ENCODE data around the gene KAZALD1.

Gene KAZALD1

DNA sequence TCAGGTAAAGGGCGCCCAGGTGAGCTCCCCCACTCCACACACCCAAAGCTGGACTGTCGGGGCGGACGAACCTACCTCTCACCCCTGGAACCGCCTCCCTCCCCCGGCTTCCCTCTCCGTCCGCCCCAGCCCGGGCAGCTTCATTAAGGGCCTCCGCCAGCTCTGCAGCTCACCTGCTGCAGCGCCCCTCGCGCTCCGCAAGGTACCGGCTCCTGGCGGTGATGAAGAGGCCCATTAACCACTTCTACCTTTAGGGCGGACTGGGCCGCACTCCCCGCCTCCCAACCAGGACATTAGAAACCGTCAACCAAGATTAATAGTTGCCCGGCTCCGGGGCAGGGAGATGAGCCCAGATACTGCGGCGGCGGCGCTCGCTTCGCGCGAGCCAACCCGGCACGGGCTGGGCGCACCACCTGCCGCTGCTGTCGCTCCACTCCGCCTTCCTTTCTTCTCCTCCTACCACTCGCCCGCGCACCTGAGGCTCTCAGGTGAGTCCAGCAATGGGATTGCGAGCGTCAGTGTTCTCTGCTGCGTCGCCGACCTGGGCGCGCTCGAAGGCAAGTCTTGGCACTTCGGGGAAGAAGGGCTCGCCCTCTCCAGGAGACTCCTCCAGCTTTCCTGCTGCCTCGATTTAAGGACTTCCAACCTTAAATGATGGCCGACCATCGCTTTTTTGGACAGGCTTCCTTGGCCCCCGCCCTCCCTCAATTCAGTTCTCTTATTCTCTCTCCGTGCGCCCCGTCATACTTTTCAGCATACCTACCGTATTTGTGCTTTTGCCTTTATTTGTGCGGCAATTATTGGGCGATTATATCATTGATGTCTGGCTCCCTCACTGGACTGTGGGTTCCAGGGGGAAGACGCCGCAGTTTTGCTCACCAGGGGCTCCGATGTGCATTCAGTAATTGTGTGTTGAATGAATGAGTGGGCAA, 13.6 kb upstream of the KAZALD1 start:
- no peak for DNase-seq (ENCODE audit: low spot score)

DNA sequence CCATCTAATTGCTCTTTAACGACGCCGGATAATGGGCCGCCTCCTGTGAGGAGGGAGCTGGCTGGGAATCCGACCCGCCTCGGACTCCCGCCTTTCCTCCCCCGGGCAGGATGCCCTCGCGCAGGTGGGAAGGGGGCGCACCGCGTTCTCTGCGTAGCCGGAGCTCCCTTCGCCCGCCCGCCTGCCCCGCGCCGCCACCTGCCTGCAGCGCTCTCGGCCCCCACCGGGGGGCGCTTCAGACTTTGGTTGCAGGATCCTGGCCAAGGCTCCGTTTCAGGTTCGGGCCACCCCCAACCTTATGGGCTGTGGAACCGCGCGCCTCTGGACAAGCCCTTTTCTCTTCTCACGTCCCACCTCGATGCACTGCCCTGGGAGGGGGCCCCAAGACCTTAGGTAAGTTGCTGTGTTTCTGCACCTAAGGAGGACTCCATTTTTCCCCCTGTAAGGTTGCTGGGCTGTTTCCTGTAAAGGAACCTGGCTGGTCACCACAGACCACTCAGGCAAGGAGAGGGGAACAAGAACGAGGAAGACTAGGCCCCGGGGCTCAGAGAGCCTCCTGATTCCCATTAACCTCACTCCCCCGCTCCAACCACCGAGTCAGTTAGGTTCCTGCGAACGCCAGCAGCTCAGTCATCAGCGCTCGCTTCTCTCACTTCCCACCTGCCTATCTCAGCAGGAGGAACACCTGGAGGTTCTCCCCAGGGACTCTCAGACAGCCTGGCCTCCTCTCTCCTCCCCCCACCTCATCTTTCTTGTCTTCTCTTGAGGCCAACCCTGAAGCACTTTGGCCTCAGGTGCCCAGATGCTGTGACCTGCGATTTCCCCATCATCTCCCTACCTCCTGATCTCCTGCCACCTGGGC, 11.3 kb upstream of the KAZALD1 start:
- DNase-seq (ENCODE audit: low spot score) = peak; percentile 81

DNA sequence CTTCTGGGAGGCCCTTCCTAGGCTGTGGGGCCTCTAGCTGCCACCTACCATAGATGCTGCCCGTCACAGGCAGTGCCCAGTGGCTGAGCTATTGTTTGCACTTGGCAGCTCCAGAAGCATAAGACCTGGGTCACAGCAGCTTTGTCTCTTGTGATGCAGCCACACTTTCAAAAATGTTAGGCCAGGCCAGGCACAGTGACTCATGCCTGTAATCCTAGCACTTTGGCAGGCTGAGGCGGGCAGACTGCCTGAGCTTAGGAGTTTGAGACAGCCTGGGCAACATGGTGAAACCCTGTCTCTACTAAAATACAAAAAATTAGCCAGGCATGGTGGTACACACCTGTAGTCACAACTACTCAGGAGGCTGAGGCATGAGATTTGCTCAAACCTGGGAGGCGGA, 9.5 kb upstream of the KAZALD1 start:
- no peak for DNase-seq (ENCODE audit: low spot score)

DNA sequence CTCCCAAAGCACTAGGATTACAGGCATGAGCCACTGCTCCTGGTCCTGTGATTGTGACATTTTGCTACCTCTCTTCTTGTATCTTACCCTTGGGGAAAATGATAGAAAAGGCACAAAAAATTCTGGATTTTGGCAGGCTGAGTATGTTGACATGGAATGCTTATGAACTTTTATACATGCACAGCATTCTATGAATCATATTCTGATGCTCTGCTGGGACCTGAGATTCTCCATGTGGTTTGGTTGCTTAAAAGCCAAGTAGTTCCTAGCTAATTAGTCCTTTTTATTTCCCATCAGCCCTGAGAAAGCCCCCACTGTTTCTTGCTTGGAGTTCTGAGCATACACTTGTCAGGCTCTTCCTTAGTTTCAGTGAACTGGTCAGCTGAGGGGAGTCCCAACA, 8.3 kb upstream of the KAZALD1 start:
- DNase-seq (ENCODE audit: low spot score) = no peak

DNA sequence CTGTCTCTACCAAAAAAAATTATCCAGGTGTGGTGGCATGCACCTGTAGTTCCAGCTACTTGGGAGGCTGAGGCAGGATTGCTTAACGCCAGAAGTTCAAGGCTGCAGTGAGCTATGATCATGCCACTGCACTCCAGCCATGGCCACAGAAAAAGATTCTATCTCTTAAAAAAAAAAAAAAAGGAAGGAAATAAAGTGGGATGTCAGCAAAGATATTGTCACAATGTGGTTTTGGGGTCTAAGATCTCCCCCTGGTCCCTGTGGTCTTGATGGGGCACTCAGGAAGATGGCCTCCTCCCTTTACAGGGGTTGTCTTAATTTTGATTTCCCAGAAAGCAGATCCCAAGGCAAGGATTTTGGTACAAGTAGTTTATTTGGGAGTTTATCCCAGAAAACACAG, 7.4 kb upstream of the KAZALD1 start:
- no peak for DNase-seq (ENCODE audit: low spot score)

DNA sequence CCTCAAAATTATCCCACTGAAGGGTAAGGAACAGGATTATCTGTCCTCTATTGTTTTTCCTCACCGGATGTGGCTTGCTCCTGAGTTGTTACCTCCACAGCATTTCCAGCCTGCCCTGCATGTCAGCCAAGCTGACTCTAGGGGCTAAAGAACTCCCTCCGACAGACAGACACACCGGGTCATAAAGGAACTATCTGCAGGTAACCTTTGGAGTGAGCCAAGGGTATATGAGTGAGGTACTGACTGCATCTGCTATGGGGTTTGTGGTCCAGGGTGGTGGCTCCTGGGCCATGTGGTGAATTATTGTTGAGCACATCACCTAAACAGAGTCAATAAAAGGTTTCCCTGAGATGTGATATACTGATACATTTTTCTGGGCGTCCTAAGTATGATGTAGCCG, 6.9 kb upstream of the KAZALD1 start:
- no peak for DNase-seq (ENCODE audit: low spot score)

DNA sequence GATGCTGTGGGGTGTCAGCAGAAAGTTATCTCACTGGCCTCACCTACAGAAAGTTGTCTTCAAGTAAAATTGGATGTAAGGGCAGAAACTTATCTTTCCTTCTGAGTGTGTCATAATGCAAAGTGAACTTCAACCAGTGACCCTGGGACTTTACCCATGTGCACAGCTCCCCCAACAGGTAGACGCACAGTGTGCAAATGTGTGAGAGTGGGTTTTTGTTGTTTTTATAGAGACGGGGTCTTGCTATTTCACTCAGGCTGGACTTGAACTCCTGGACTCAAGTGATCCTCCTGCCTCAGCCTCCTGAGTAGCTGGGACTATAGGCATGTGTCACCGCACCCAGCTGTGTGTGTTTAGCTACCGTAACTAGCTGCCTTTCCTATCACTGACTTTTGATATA, 6.4 kb upstream of the KAZALD1 start:
- DNase-seq (ENCODE audit: low spot score) = no peak

DNA sequence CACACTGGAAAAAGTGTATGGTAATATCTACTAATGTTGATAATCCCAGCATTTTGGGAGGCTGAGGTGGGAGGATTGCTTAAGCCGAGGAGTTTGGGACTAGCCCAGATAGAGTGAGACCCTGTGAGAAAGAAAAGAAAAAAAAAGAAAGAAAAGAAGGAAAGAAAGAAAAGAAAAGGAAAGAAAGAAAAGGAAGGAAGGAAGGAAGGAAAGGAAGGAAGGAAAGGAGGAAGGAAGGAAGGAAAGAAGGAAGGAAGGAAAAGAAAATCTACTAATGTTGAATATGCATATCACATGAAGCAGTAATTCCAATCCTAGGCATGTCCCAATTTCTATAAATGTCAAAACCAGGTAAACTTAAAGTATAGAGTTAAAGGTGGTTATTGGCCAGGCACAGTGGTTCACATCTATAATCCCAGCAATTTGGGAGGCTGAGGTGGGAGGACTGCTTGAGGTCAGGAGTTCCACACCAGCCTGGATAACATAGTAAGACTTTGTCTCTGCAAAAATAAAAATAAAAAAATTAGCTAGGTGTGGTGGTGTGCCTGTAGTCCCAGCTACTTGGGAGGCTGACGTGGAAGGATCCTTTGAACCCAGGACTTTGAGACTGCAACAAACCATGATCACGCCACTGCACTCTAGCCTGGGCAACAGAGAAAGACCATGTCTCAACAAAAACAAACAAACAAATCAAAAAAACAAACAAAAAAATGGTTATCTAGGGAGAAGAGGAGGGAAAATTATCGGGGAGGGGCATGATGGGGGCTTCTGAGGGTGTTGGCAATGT, 5.2 kb upstream of the KAZALD1 start:
- DNase-seq (ENCODE audit: low spot score) = no peak

DNA sequence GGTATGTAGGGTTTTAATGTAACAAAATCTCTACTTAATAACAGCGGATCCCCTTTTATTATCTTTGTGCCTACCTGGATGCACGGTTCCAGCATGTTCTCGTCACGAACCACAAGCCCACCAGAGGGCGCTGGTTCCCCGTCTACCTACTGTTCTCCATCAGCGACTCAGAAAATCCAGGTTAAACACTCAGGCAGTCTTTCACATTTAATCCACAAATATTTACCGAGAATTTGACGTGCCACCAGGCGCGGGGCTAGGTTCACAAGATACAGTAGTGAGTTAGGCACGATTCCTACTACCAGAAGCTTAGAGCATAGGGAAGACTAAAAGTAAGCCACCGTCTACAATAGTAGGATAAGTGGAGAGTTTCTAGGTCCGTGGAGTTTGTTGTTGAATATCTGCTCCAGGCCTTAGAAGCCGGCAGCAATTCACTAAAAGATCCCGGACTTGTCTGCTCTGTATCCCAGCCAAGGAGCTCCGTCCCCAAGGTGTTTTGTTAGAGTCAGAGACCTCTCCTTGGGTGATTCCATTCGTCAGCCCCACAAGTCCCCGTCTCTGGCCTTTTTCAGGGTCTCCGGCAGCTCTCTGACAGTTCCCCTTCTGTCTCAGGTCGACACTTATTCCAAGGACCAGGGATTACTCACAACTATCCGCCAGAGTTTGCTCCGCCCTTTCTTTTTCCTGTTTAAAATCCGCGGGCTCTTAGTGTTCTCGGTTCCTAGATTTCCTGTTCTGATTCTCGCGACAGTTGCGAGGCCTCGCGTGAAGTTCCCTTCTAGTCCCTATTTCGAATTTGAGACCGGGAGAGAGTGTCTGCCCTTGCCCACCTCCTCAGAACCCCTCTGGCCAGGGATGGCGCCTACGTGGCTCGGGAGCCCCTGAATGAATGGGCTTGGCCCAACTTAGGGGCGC, 1.5 kb upstream of the KAZALD1 start:
- peak; percentile 92 for DNase-seq (ENCODE audit: low spot score)

DNA sequence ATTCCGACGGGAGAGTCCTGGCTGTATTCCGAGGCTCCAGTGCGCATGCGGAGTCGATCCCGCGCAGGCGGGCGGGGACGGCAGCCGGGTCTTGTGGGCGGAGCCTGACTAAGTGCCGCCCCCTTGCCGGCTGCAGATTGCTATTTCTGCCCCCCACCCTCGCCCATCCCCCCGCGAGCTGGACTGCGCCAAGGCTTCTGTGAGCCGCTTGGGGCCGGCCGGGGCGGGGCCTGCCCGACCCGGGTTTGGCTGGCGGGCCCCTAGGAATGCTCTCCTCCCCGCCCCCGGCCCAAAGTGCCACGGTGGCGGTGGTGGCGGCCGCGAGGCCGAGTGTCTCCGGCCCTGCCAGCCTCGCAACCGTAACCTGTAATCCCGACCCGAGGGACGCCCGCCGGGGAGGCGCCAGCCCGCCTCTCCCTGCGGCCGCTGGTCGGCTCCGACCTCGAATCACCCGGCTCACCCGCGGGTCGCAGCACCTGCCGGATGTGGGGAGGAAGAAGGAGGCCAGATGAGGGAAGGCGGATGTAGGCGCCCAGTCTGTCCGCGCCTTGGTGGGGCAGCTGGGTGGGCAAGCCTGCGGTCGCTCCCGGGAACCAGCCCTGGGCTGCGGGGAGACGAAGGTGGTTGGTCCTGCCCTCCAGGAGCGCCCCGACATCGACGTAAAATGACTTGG, 702 bp upstream of the KAZALD1 start:
- peak; percentile 87 for DNase-seq (ENCODE audit: low spot score)

DNA sequence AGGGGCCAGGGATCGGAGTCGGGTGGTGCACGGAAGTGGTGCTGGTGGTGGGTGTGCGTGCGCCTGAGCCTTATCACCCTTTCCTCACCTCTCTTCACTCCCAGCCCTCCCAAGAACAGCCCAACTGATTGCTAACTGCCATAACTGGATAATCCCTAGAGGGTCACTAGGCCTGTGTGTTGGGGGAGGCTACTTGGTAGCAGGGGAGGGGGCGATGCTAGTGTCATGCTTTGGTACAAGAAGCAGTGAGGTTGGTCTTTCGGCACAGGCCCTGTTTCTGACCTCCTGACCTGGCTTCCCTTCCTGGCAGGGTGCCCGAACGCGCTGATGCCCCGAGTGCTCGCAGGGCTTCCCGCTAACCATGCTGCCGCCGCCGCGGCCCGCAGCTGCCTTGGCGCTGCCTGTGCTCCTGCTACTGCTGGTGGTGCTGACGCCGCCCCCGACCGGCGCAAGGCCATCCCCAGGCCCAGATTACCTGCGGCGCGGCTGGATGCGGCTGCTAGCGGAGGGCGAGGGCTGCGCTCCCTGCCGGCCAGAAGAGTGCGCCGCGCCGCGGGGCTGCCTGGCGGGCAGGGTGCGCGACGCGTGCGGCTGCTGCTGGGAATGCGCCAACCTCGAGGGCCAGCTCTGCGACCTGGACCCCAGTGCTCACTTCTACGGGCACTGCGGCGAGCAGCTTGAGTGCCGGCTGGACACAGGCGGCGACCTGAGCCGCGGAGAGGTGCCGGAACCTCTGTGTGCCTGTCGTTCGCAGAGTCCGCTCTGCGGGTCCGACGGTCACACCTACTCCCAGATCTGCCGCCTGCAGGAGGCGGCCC, 652 bp downstream of the KAZALD1 start:
- peak; percentile 43 for DNase-seq (ENCODE audit: low spot score)

DNA sequence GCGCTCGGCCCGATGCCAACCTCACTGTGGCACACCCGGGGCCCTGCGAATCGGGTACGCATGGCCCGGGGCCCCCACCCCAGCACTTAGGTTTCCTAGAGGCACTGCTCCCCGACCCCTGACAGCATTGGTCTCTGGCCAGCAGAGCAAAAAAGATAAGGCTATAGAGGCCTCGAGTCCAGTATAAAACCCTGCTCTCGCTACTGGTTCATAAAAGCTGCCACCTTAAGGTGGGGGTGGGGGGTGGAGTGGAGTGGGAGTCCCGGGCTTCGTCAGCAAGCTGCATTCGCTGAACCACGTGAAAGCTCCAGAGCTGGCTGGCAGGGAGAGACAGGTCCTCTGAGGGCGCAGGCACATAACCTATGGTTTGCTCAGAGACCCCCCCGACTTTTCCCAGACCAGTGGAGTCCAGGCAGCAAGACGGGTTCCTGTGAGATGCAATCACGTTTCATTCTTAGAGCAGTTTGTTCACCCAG, 1.3 kb downstream of the KAZALD1 start:
- DNase-seq (ENCODE audit: low spot score) = no peak

DNA sequence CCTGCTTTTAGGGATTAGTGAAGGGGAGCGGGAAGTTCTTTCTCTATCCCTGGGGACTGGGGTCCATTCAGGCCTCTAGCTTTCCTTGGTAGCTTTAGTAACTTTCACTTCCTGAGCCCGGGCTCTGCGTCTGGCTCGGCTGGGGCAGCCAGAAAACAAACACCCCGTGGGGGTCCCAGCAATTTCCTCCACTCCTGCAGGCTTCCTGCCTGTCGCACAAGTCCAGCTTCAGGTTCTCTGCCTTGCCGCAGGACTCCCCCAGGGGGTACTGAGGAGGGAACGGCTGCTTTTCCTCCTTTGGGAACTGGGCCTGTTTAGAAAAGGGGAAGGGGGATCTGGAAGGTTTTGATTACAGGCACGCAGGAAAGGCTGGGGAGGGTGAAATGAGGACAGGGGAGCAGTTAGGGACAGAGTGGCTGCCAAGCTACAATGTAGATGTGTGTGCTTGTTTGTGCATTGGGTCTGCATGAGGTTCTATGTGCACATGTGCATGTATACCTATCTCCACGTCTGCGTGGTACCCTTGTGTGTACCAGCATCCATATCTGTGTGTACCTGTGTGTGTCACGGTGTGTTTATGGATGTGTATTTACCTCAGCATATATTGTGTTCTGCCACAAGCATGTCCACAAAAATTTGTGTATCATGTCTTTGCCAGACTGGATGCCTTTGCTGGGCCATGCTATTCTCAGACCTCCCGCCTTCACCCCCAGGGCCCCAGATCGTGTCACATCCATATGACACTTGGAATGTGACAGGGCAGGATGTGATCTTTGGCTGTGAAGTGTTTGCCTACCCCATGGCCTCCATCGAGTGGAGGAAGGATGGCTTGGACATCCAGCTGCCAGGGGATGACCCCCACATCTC, 2.0 kb downstream of the KAZALD1 start:
- no peak for DNase-seq (ENCODE audit: low spot score)

DNA sequence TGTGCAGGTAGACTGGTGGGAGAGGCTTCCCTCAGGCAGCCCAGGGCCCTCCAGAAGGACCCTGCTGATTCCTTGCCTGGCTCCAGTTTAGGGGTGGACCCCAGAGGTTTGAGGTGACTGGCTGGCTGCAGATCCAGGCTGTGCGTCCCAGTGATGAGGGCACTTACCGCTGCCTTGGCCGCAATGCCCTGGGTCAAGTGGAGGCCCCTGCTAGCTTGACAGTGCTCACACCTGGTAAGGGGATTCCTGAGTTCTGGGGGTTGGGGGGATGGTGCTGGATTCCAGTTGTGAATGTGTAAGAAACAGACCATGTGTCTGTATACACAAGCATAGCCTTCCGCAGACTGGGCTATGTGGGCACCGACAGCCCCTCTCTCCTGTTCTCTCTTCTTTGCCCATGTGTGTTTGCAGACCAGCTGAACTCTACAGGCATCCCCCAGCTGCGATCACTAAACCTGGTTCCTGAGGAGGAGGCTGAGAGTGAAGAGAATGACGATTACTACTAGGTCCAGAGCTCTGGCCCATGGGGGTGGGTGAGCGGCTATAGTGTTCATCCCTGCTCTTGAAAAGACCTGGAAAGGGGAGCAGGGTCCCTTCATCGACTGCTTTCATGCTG, 2.7 kb downstream of the KAZALD1 start:
- no peak for DNase-seq (ENCODE audit: low spot score)

DNA sequence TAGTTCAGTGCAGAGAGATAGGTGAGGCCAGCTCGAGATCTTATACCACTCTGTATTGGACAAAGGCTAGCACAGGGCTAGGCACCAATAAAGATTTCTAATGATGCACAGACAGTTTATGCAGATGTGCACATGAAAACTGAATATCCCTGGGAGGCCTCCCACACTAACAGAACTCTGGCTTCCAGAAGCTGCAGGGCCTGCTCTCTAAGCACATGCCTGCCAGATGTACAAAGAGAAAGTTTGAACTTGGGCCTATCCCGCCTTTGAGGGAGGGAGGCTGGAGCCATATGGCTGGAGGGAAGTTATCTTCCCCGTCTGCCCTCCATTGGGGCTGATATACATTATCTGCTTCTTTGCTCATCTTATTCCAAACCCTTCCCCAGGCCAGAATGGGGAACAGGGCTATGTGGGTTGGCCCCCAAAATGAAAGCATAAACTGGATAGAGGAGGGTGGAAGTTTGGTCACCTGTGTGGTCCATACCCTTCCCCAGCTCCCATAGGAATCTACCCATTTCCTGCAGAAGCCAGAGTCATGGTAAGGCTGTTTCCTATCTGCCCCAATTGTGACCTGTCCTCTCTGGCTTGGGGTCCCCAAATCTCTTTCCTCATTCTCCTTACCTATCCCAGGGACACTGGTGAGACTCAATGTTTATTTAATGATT, 3.8 kb downstream of the KAZALD1 start:
- no peak for DNase-seq (ENCODE audit: low spot score)

DNA sequence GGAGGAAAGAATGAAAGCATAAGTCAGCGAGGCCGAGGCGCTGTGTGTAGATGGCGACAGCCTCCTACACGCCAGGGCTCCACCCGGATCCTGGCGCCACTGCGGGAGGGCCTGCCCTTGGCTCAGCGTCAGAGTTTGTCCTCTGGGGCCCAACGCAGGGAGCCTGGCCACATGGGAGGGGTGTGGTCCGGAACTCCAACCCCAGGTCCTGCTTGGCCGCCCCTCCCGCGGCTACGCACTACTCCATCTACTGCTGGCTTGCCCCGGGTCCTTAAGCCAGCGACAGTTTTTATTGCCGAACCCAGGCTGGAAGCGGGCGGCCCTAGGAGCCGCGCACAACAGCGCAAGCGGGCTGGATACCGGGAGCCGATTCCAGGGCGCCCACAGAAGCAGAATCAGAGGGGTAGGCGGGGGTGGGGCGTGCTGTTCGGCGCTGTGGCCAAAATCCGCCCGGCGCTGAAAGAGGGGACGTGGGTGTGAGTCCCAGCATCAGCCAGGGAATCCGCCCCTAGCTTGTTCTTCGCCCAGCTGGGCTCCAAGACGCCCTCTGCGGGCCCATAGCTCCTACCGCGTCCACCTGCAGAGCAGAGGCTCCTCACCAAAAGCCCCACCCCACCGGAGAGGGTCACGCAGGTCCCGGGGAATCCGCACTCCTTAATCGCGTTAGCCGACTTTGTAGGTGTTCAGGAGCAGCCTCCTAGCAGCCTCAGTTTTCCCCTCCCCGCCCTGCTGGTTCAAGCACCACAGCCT, 4.5 kb downstream of the KAZALD1 start:
- DNase-seq (ENCODE audit: low spot score) = peak; percentile 51

DNA sequence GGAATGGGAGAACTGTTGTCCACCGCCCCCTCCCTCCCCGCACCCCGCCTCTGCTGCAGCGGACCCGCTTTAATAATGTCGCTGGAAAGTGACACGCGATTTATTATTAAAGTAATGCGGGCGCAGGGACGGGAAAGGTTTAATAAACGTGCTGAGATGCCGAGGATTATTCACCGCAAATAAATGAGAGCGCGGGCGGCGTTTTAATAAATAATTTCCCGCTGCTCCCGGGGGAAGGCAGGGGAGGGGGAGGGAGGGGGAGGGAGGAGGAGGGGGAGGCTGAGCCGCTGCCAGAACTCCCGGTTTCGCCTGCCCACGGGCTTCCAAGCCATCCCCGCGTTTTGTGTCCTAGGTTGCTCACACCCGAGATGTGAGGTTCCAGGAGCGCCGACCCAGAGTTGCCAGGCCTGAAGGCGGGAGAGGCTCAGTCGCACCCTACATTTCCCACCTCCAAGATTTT, 5.1 kb downstream of the KAZALD1 start:
- no peak for DNase-seq (ENCODE audit: low spot score)
